ENCODE results near the gene OXER1.

DNA sequence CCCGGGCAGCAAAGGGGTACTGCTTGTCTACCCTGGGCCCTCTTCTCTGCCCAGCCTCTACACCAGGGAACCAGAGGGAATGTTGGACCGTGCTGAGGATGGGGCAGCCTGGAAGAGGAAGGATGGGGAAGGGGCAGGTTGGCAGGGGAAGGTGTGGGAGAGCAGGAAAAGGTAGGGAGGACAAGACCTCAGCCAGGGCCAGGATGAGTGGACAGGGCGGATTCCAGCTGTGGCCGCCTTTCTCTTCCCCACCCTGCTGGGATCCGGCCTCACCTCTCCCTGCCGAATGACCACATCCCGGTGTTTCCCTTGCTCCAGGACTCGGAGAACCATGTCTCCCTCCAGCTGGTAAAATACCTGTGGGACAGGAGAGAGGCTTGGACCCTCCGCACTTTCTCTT lies 19.6 kb upstream of the OXER1 start:
- no peak for TF ChIP-seq POLR2A (IDR thresholded peaks at IDR 0.05; ENCODE audit: extremely low read depth, insufficient read length)
- TF ChIP-seq, protein P1, sequence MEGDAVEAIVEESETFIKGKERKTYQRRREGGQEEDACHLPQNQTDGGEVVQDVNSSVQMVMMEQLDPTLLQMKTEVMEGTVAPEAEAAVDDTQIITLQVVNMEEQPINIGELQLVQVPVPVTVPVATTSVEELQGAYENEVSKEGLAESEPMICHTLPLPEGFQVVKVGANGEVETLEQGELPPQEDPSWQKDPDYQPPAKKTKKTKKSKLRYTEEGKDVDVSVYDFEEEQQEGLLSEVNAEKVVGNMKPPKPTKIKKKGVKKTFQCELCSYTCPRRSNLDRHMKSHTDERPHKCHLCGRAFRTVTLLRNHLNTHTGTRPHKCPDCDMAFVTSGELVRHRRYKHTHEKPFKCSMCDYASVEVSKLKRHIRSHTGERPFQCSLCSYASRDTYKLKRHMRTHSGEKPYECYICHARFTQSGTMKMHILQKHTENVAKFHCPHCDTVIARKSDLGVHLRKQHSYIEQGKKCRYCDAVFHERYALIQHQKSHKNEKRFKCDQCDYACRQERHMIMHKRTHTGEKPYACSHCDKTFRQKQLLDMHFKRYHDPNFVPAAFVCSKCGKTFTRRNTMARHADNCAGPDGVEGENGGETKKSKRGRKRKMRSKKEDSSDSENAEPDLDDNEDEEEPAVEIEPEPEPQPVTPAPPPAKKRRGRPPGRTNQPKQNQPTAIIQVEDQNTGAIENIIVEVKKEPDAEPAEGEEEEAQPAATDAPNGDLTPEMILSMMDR (IDR thresholded peaks at IDR 0.05; ENCODE audit: low read depth, low read length), result no peak
- TF ChIP-seq, protein P2, sequence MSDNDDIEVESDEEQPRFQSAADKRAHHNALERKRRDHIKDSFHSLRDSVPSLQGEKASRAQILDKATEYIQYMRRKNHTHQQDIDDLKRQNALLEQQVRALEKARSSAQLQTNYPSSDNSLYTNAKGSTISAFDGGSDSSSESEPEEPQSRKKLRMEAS (IDR thresholded peaks at IDR 0.05; ENCODE audit: low read depth, low read length), result no peak

Measured in NB4 (cell line).